Bronchial epithelial cell (primary cell): Measurements from ENCODE around the gene TMEM52. TPM values are rescaled to one million over a fixed set of nuclear protein-coding genes. Genes with fewer than 3 reads are reported as not detected.

ENCODE experiments used
- DNase-seq: peaks from one replicate; pipeline ENCODE4 v3.0.0-alpha.2; 2010; ENCODE audit warnings: low read depth
- FAIRE-seq: peaks from 2 replicates; lab custom pipeline; 2011; peaks lifted over from hg19 to GRCh38; lab: Jason Lieb, UNC
- H3K27me3 ChIP-seq: 2 replicates; pipeline ENCODE4 v1.5.1; 2011; ENCODE audit warnings: low read length; ENCODE audit not compliant: control insufficient read depth, insufficient read depth
- H3K36me3 ChIP-seq: 2 replicates; pipeline ENCODE4 v1.5.1; 2011; ENCODE audit warnings: low read length; ENCODE audit not compliant: control insufficient read depth, insufficient read depth
- H3K4me3 ChIP-seq: 2 replicates; pipeline ENCODE4 v1.5.1; 2011; ENCODE audit warnings: mild to moderate bottlenecking, low read depth, low read length, control low read depth
- total RNA-seq: library from RNA; depleted of rRNA; stranded (reverse); fragments of >200 nt; gene quantifications from 2 replicates; pipeline ENCODE4 v1.2.1, GENCODE V29; 2014
- TF ChIP-seq, protein P1 (sequence below): IDR thresholded peaks from 2 replicates; pipeline ENCODE4 v1.5.1; 2011; ENCODE audit warnings: mild to moderate bottlenecking, moderate library complexity, low read length, control low read depth, inconsistent platforms; ENCODE audit not compliant: insufficient read depth, severe bottlenecking

The TMEM52 gene
- total RNA-seq, 1 donor from 2014 or later: 1.6 TPM

DNA sequence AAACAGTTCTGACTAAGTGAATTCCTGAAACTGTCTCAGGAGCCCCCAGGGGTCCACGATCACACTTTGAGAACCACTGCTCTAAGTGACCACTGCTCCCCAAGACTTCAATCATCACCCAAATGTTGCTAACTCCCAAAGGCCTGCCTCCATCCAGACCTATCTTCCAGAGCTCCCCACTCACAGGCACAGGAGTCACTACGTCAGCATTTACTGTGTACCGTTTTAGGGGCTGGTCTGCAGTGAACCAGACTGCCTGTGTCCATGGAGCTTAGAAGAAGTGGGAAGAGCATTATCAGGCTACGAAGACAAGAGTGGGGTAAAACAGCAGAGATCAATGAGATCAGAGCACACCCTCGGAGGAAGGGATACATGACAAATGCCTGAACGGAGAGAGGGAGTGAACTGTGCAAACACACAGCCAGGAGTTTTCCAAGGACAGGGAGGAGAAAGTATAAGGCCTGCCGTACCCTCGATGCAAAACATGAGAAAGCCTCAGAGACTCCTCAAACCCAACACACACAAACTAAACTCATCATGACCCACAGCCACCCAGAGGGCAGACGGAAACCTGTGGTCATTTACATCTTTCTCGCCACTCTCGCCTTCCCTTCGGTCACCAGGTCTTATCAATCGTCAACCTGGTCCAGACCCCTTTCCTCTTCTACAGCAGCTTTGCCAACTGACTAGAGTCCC is 38.3 kb downstream of the TMEM52 start:
- TF ChIP-seq, protein P1, sequence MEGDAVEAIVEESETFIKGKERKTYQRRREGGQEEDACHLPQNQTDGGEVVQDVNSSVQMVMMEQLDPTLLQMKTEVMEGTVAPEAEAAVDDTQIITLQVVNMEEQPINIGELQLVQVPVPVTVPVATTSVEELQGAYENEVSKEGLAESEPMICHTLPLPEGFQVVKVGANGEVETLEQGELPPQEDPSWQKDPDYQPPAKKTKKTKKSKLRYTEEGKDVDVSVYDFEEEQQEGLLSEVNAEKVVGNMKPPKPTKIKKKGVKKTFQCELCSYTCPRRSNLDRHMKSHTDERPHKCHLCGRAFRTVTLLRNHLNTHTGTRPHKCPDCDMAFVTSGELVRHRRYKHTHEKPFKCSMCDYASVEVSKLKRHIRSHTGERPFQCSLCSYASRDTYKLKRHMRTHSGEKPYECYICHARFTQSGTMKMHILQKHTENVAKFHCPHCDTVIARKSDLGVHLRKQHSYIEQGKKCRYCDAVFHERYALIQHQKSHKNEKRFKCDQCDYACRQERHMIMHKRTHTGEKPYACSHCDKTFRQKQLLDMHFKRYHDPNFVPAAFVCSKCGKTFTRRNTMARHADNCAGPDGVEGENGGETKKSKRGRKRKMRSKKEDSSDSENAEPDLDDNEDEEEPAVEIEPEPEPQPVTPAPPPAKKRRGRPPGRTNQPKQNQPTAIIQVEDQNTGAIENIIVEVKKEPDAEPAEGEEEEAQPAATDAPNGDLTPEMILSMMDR: no peak
- FAIRE-seq: no peak
- Histone ChIP-seq H3K4me3 (no peak overlapping the region), H3K27me3 (no peaks in the 10 kb centered on the region), H3K36me3 (peaks cover 8% of the 10 kb centered on the region)
- no peak for DNase-seq

DNA sequence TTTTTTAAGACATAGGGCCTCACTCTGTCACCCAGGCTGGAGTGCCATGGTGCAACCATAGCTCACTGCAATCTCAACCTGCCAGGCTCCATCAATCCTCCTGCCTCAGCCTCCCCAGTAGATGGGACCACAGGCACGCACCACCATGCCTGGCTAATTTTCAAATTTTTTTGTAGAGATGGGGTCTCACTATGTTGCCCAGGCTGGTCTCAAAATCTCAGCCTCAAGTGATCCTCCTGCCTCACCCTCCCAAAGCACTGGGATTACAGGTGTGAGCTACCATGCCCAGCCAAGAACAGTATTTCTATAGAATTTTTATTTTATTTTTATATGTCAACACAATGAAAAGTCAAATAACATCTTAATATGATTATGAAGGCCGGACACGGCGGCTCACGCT is 39.1 kb downstream of the TMEM52 start:
- no peak for DNase-seq
- H3K4me3 ChIP-seq: no peak overlapping the region
- no peak for FAIRE-seq
- peaks cover 8% of the 10 kb centered on the region for H3K36me3 ChIP-seq
- TF ChIP-seq, protein P1: no peak
- no peaks in the 10 kb centered on the region for H3K27me3 ChIP-seq

DNA sequence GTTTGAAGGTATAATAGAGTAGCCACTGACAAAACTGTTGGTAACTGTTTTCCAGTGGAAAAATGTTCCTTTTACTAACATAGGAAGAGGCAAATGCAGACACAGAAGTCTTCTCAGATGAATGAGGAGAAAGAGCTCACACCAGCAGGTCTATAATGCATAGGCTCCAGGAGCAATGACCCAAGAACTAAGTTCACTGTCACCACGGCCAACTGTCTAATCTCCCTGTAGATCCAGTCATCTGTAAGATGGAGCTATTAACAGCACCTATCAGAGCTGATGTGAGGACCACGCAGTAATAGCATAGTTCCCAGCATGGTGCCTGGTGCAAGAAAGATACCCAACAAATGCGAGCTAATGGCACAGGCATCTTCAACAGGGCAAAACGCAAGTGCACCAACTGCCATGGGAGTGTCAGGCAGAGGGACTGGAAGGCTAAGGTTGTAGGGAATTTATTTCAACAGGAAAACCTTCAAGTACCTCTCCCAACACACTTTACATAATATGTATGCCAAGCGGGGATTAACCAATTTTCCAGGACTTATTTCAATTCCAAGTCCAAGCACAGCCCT is 41.1 kb downstream of the TMEM52 start:
- FAIRE-seq: no peak
- no peak overlapping the region for H3K4me3 ChIP-seq
- TF ChIP-seq, protein P1: no peak
- no peak for DNase-seq
- no peaks in the 10 kb centered on the region for H3K27me3 ChIP-seq
- peaks cover 16% of the 10 kb centered on the region for H3K36me3 ChIP-seq

DNA sequence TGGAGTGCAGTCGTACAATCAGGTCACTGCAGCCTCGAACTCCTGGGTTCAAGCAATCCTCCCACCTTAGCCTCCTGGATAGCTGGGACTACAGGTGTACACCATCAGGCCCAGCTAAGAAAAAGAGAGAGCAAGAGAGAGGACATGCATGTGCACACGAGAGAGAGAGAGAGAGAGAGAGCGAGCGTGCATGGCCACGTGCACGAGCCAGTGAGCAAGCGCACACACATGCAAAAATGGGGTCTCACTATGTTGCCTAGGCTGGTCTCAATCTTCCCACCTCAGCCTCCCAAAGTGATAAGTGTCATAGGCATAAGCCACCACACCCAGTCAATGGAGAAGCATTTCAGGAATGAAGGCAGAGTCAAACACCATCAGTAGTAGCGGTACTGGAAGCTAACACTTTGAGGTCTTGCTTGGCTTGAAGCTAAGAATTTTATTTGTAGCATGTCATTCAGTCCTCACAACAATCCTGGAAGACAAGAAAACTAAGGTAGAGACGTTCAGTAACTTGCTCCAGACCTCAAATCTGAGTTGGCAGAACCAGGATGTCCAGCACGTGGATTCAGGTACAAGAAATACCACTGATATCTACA is 42.6 kb downstream of the TMEM52 start:
- no peaks in the 10 kb centered on the region for H3K27me3 ChIP-seq
- DNase-seq: no peak
- TF ChIP-seq, protein P1: no peak
- H3K4me3 ChIP-seq: no peak overlapping the region
- H3K36me3 ChIP-seq: peaks cover 17% of the 10 kb centered on the region
- no peak for FAIRE-seq

DNA sequence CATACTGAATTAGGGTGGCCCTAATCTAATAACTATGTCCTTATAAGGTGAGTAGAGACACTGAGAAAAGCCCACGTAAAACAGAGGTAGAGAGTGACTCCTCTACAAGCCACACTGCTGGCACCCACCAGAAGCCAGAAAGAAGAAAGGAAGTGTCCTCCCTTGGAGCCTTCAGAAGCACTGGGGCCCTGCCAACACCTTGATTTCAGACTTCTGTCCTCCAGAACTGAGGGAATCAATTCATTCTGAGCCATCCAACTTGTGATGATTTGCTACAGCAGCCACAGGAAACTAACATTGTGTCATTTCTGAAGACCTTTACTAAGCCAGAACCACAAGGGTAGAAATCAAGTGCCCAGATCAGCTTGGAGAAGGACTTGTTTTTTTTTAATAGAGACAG is 43.1 kb downstream of the TMEM52 start:
- FAIRE-seq: no peak

More for the DNA sequence above, 43.1 kb downstream of the TMEM52 start:
- peaks cover 16% of the 10 kb centered on the region for H3K36me3 ChIP-seq
- no peak overlapping the region for H3K4me3 ChIP-seq
- H3K27me3 ChIP-seq: no peaks in the 10 kb centered on the region
- DNase-seq: no peak
- TF ChIP-seq, protein P1: no peak
